Uterus (tissue), 2 donors: Measurements from ENCODE around the gene ERICH6.

Experiments
- POLR2A ChIP-seq, 2 donors: fragments of 450-650 bp; IDR thresholded peaks; one replicate each; pipeline ENCODE4 v1.6.1; 2016; ENCODE audit warnings: antibody characterized with exemption in 2 of 2, mild to moderate bottlenecking in 1 of 2, moderate library complexity in 1 of 2
- TF ChIP-seq, protein P1 (sequence below), 4 experiments: fragments of 200-600 bp in 2 of 4; fragments of 450-650 bp in 2 of 4; sonication (generic) in 2 of 4; IDR thresholded peaks; one replicate each; pipeline ENCODE4 v1.5.1; 2016 to 2019; ENCODE audit warnings: antibody characterized with exemption in 4 of 4, mild to moderate bottlenecking in 2 of 4, moderate library complexity in 1 of 4

- TF ChIP-seq POLR2A (IDR thresholded peaks at IDR 0.05) = no peak
- TF ChIP-seq, protein P1, sequence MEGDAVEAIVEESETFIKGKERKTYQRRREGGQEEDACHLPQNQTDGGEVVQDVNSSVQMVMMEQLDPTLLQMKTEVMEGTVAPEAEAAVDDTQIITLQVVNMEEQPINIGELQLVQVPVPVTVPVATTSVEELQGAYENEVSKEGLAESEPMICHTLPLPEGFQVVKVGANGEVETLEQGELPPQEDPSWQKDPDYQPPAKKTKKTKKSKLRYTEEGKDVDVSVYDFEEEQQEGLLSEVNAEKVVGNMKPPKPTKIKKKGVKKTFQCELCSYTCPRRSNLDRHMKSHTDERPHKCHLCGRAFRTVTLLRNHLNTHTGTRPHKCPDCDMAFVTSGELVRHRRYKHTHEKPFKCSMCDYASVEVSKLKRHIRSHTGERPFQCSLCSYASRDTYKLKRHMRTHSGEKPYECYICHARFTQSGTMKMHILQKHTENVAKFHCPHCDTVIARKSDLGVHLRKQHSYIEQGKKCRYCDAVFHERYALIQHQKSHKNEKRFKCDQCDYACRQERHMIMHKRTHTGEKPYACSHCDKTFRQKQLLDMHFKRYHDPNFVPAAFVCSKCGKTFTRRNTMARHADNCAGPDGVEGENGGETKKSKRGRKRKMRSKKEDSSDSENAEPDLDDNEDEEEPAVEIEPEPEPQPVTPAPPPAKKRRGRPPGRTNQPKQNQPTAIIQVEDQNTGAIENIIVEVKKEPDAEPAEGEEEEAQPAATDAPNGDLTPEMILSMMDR (IDR thresholded peaks at IDR 0.05) = no peak
Measured at GRCh38 chr3:150680562-150680961, 23.2 kb downstream of the ERICH6 start.
